Activated CD4-positive, alpha-beta T cell treated with anti-CD3 and anti-CD28 coated beads for 48 hours (primary cell): ENCODE data around the gene NDRG3.
"Not testable (repeated sequence)": the region's sequence is repeated elsewhere in the genome, so short reads cannot be mapped to it uniquely, and the experiment has no call there.

Experiments
- DNase-seq: peaks from one replicate; pipeline ENCODE4 v3.0.0-alpha.2; 2020

NDRG3 gene

GRCh38 chr20:36686504-36686903 lies 59.4 kb downstream of the NDRG3 start:
- DNase-seq = no peak

- DNase-seq = no peak
Measured at GRCh38 chr20:36684747-36685146, 61.1 kb downstream of the NDRG3 start.

GRCh38 chr20:36682311-36682710 lies 63.6 kb downstream of the NDRG3 start:
- no peak for DNase-seq

GRCh38 chr20:36677422-36677771 lies 68.5 kb downstream of the NDRG3 start:
- no peak for DNase-seq

- no peak for DNase-seq
Measured at GRCh38 chr20:36676701-36677421, 69.0 kb downstream of the NDRG3 start.

- DNase-seq = not testable (repeated sequence)
Measured at GRCh38 chr20:36675545-36675944, 70.3 kb downstream of the NDRG3 start.

- no peak for DNase-seq
Measured at GRCh38 chr20:36672991-36673390, 72.9 kb downstream of the NDRG3 start.

GRCh38 chr20:36670665-36671357 lies 75.1 kb downstream of the NDRG3 start:
- no peak for DNase-seq

- DNase-seq = no peak
Measured at GRCh38 chr20:36666181-36666740, 79.6 kb downstream of the NDRG3 start.

GRCh38 chr20:36663031-36663430 lies 82.9 kb downstream of the NDRG3 start:
- no peak for DNase-seq

GRCh38 chr20:36658300-36658699 lies 87.6 kb downstream of the NDRG3 start:
- no peak for DNase-seq

GRCh38 chr20:36656733-36657132 lies 89.2 kb downstream of the NDRG3 start:
- no peak for DNase-seq

GRCh38 chr20:36655004-36655403 lies 90.9 kb downstream of the NDRG3 start:
- DNase-seq = no peak

GRCh38 chr20:36654506-36654905 lies 91.4 kb downstream of the NDRG3 start:
- no peak for DNase-seq

GRCh38 chr20:36653456-36653855 lies 92.4 kb downstream of the NDRG3 start:
- no peak for DNase-seq

- no peak for DNase-seq
Measured at GRCh38 chr20:36647196-36648121, 98.4 kb downstream of the NDRG3 start.

GRCh38 chr20:36646678-36647077 lies 99.2 kb downstream of the NDRG3 start:
- no peak for DNase-seq

- peak; percentile 73 for DNase-seq
Measured at GRCh38 chr20:36645998-36646397, 99.9 kb downstream of the NDRG3 start, which contains the start of gene SLA2. Gene SLA2, minus strand, starts transcription at chr20:36646196. Its CDS starts 4,861 bp downstream, at chr20:36641335.

- no peak for DNase-seq
Measured at GRCh38 chr20:36645353-36645752, 100.5 kb downstream of the NDRG3 start.

GRCh38 chr20:36644706-36645095 lies 101.2 kb downstream of the NDRG3 start:
- peak; percentile 69 for DNase-seq

- peak; percentile 70 for DNase-seq
Measured at GRCh38 chr20:36644032-36644705, 101.7 kb downstream of the NDRG3 start.

- no peak for DNase-seq
Measured at GRCh38 chr20:36642136-36642535, 103.8 kb downstream of the NDRG3 start.

- no peak for DNase-seq
Measured at GRCh38 chr20:36641506-36641843, 104.4 kb downstream of the NDRG3 start.
